ENCODE results near the gene SYT17.

Gene SYT17

GRCh38 chr16:19254611-19255010 is 86.6 kb downstream of the SYT17 start:
- no peak for DNase-seq (ENCODE audit: low read depth in 2 of 2)

- DNase-seq (ENCODE audit: low read depth in 2 of 2) = no peak
Observed at GRCh38 chr16:19264123-19264673, 96.2 kb downstream of the SYT17 start.

DNA sequence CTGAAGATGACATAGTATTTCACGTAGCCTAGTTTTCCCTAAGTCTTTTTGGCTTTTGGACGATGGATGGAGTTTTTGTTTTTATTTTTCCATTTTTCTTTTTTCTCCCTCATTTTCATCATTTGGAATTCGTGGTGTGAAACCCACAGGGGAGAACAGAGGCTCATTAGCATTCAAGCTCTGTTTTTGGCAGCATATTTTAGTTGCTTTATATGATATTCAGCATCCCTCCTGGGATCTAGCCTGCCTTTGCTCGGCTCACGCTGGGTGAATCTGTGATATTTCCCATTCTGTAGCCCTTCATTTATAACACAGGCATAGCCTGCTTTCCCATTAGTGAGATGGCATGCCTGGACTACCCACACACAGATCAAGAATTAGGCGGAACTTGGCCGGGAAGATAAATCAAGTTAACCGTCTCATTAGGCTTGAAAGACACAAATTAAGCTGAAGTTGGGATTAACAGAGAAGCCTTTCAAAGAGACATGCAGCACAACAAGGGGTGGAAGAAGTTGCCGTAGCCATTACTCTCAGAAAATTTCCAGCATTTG is 97.4 kb downstream of the SYT17 start:
- no peak for DNase-seq (ENCODE audit: low read depth in 2 of 2)

GRCh38 chr16:19266774-19267173 is 98.7 kb downstream of the SYT17 start:
- DNase-seq (ENCODE audit: low read depth in 2 of 2) = no peak

GRCh38 chr16:19269098-19269497 is 101.1 kb downstream of the SYT17 start:
- no peak for DNase-seq (ENCODE audit: low read depth in 2 of 2)

DNA sequence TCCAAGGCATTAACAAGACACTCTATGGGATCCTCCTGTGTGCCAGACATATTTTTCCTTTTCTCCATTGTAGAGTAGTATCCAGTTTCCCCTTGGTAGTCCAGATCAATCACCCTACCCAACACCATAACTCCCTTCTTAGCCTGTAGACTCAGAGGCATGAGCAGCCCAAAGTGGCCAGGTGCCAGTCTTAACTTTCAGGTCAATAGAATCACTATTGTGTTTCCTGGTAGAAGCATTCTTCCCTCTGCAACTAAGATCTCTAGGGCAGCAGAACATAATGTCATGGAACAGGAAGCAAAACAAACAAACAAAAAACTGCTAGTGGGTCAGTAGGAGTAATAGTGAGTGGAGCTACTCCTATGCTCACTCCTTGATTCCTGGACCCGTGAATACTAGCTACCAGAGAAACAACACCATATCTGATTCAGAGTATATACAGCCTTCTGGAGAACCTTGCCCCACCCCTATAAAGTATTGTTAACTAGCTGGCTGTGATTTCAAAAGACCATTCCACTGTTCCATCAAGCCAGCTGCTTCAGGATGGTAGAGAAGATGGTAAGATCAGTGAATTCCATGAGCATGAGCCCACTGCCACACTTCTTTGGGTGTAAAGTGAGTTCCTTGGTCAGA is 106.2 kb downstream of the SYT17 start:
- DNase-seq (ENCODE audit: low read depth in 2 of 2) = no peak

- DNase-seq (ENCODE audit: low read depth in 2 of 2) = no peak
Observed at GRCh38 chr16:19278403-19278802, 110.4 kb downstream of the SYT17 start.

GRCh38 chr16:19281246-19281645 is 113.2 kb downstream of the SYT17 start:
- DNase-seq (ENCODE audit: low read depth in 2 of 2) = no peak

DNA sequence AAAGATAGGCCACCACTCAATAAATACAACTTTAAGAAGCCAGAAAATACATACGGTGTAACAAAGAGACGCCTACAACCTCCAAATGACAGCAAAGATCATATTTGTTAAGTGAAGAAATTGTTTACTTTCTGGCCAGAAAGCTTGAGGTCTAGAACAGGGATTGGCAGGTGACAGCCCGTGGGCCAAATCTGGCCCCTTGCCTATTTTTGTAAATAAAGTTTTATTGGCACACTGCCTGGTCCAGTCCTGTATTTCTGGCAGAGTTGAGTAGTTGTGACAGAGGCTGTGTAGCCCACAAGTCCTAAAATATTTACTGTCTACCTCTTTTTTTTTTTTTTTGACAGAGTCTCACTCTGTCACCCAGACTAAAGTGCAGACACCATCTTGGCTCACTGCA is 114.1 kb downstream of the SYT17 start:
- DNase-seq (ENCODE audit: low read depth in 2 of 2) = no peak

DNA sequence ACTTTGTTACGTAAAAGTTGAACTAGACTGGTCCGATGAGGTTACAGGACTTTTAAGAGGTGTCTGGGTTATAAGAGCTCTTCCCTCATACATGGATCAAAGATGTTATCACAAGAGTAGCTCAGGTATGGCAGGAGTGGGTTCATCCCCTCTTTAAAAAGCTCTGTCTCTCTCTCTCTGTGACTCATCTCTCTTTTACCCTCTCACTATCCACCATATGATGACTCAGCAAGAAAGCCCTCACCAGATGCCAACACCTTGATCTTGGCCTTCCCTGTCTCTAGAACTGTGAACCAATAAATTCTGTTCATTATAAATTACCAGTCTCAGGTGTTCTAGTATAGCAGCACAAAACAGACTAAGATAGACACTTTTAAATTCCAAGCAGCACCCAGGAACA is 115.6 kb downstream of the SYT17 start:
- DNase-seq (ENCODE audit: low read depth in 2 of 2) = no peak

DNA sequence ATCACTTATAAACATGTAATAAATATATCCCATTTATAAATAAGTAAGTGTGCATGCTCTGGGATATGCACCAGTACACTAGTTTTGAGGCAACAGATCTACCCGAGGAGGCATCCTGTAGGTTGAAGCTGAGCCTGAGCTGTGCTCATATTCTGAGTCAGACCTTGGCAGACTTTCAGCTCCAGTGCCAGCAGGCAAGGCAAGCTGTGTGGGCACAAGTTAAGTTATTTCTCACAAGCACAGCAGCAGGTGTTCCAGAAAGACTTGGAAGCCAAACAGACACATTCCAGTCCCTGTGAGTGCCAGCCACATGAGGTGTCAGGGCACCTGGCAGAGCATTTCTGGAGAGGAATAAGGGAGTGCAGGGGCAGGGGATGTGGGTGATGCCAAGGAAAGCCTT is 116.2 kb downstream of the SYT17 start:
- DNase-seq (ENCODE audit: low read depth in 2 of 2) = no peak

DNA sequence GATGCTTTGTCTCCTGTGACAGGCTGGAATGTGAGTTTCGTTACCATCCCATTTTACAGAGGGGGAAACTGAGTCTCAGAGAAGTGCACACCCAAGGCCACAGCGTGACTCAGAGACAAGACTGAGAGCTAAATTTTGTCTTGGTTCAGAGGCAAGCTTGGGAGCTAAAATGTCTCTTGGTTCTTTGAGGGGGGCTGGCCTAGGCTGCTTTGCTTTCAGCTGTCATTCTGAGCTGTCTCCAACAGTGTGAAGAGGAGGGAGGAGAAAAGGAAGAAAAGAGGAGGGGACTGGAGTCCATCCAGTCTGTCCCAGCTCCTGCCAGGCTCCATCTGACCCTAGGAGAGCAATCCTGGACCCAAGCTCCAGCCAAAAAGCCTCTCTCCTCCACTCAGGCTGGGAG is 117.4 kb downstream of the SYT17 start, which contains the start of gene CLEC19A:
Gene CLEC19A (plus strand): TSS at position 301 of the 400 bp plus-strand sequence. CDS start 121 bp downstream, outside the sequence.
- DNase-seq (ENCODE audit: low read depth in 2 of 2) = no peak

- no peak for DNase-seq (ENCODE audit: low read depth in 2 of 2)
Observed at GRCh38 chr16:19286827-19287226, 118.8 kb downstream of the SYT17 start.

DNA sequence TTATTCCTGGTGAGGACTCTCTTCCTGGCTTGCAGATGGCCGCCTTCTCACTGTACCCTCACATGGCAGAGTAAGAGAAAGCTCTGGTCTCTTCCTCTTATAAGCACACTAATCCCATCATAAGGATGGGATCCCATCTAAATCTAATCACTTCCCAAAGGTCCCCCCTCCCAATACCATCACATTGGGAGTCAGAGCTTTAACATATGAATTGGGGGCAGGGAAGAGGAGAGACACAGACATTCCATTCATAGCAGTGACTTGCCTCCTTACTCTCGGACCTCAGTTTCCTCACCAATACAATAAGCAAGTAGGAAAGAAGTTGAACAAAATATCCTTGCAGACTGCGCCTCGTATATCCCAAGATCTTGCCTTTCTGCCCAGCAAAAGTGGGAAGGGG is 119.2 kb downstream of the SYT17 start:
- DNase-seq (ENCODE audit: low read depth in 2 of 2) = no peak

DNA sequence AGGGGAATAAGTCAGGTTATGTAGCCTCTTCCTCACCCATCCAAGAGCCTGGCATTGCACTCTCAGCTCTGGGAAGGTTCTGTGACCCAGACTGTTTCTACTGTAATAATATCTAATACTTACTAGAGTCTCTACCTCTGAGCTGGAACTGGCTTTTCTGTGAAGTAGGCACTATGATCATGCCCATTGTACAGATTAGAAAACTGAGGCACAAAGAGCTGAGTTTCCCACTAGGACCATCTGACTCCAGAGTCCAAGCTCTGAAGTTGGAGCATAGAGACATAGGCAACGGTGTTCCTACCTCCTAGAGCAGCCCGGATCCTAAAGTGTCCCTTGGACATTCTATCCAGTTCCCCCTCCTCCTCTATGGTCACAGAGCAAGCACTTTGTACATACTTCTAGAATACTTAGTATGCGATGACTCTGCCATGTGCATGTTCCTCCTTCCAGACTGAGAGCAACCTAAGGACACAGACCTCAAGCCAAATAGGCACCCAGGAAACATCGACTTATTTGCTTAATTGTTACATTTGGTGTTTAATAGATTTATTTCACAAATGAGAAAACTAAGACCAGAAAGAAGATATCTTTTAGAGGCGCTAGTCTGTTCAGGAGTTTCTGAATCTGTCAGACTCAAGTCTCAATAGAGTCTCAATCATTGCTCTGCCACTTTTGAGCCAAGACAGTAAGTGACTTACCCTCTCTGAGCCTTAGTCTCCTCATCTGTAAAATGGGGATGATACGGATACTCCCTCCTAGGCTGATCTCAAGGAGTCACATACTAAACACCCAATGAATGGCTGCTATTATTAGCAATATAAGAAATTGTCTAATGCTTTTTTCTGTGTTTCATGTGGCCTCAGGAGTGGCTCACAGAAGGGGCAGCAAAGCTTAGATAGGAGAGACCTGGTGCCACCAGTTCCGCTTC is 121.1 kb downstream of the SYT17 start:
- no peak for DNase-seq (ENCODE audit: low read depth in 2 of 2)

GRCh38 chr16:19289811-19290485 is 121.9 kb downstream of the SYT17 start:
- DNase-seq (ENCODE audit: low read depth in 2 of 2) = no peak

GRCh38 chr16:19290860-19291259 is 122.8 kb downstream of the SYT17 start:
- DNase-seq (ENCODE audit: low read depth in 2 of 2) = no peak

DNA sequence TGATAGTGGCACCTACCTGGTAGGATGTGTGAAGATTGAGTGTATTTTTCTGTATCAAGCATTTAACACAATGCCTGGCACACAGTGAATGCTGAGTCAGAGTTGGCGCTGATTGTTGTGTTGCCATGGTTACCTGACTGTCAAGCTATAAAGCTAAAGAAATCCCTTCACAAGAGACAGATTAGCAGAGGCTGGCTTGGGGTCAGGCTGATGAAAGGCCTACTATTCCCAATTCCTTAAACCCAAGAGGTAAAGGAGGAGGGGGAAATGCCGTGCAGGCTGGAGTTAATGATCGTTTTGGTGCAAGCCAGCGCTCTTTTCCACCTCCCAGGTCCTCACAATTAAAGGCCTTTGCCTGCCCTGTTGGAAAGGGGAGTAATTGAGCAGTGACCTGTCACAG is 123.4 kb downstream of the SYT17 start:
- DNase-seq (ENCODE audit: low read depth in 2 of 2) = no peak

- DNase-seq (ENCODE audit: low read depth in 2 of 2) = no peak
Observed at GRCh38 chr16:19292186-19292585, 124.1 kb downstream of the SYT17 start.

GRCh38 chr16:19294156-19294649 is 126.2 kb downstream of the SYT17 start:
- DNase-seq (ENCODE audit: low read depth in 2 of 2) = no peak

GRCh38 chr16:19295393-19295792 is 127.4 kb downstream of the SYT17 start:
- DNase-seq (ENCODE audit: low read depth in 2 of 2) = no peak

- DNase-seq (ENCODE audit: low read depth in 2 of 2) = no peak
Observed at GRCh38 chr16:19297454-19297853, 129.4 kb downstream of the SYT17 start.
